ENCODE results near the gene ADA.
A peak's percentile ranks its signal among the peaks of the same experiment; 100 is the strongest.
"Not testable (repeated sequence)": the region's sequence is repeated elsewhere in the genome, so short reads cannot be mapped to it uniquely, and the experiment has no call there.

The ADA gene

GRCh38 chr20:44651684-44652423, at the start of gene ADA:
ADA (minus strand) TSS chr20:44651699; CDS start chr20:44651607, 92 bp downstream.
- DNase-seq (ENCODE audit: low spot score) = peak; percentile 30

- DNase-seq (ENCODE audit: low spot score) = no peak
Measured at GRCh38 chr20:44700306-44700705, 48.8 kb upstream of the ADA start.

GRCh38 chr20:44698351-44698750, 46.9 kb upstream of the ADA start:
- DNase-seq (ENCODE audit: low spot score) = no peak

- not testable (repeated sequence) for DNase-seq (ENCODE audit: low spot score)
Measured at GRCh38 chr20:44697041-44697440, 45.5 kb upstream of the ADA start.

- DNase-seq (ENCODE audit: low spot score) = no peak
Measured at GRCh38 chr20:44696315-44696714, 44.8 kb upstream of the ADA start.

GRCh38 chr20:44695674-44696300, 44.3 kb upstream of the ADA start:
- DNase-seq (ENCODE audit: low spot score) = no peak

- no peak for DNase-seq (ENCODE audit: low spot score)
Measured at GRCh38 chr20:44695295-44695673, 43.8 kb upstream of the ADA start.

- no peak for DNase-seq (ENCODE audit: low spot score)
Measured at GRCh38 chr20:44694159-44694558, 42.7 kb upstream of the ADA start.

- no peak for DNase-seq (ENCODE audit: low spot score)
Measured at GRCh38 chr20:44693627-44694026, 42.1 kb upstream of the ADA start.

- DNase-seq (ENCODE audit: low spot score) = no peak
Measured at GRCh38 chr20:44692932-44693480, 41.5 kb upstream of the ADA start.

GRCh38 chr20:44691424-44692423, 40.2 kb upstream of the ADA start:
- no peak for DNase-seq (ENCODE audit: low spot score)

- no peak for DNase-seq (ENCODE audit: low spot score)
Measured at GRCh38 chr20:44690781-44691423, 39.4 kb upstream of the ADA start.

GRCh38 chr20:44689809-44690208, 38.3 kb upstream of the ADA start:
- DNase-seq (ENCODE audit: low spot score) = no peak

- DNase-seq (ENCODE audit: low spot score) = no peak
Measured at GRCh38 chr20:44688053-44688625, 36.6 kb upstream of the ADA start.

- DNase-seq (ENCODE audit: low spot score) = no peak
Measured at GRCh38 chr20:44686934-44687333, 35.4 kb upstream of the ADA start.

GRCh38 chr20:44684047-44684967, 32.8 kb upstream of the ADA start:
- no peak for DNase-seq (ENCODE audit: low spot score)

GRCh38 chr20:44683263-44684046, 32.0 kb upstream of the ADA start:
- DNase-seq (ENCODE audit: low spot score) = peak; percentile 50

- no peak for DNase-seq (ENCODE audit: low spot score)
Measured at GRCh38 chr20:44681796-44682566, 30.5 kb upstream of the ADA start.
